ENCODE results near the gene CDH23.

Gene CDH23

DNA sequence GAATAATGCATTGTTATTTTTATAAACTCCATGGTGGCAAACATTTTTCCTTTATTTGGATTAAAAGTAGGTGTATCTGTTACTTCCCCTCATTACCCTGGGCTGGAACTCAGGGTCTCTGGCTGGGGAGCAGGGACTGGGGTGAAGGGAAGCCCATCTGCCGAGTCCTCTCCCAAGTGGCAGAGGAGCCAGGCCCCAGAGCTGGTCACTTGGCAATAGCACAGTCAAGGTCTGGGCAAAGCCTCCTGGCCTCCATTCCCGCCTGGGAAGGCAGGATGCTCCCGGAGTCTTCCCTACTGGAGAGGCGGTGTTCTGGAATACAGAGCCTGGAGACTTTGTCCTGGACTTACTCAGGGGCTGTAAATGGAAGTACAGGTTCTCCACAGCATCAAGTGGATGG, 76.2 kb downstream of the CDH23 start:
- Histone ChIP-seq H2AFZ (ENCODE audit: low read length) (no peak overlapping the region), H3K4me3 (ENCODE audit: low read length, poor library complexity, severe bottlenecking) (no peak overlapping the region), H3F3A (ENCODE audit: low read depth) (no peaks in the 10 kb centered on the region), H3K9me2 (replicated peaks; ENCODE audit: low read depth, low read length) (no peaks in the 10 kb centered on the region), H3K36me3 (ENCODE audit: insufficient read depth, low read length) (no peaks in the 10 kb centered on the region), H3K4me1 (ENCODE audit: insufficient read depth, low read length, poor library complexity, severe bottlenecking) (peaks cover 9% of the 10 kb centered on the region), H3K9me3 (ENCODE audit: insufficient read depth, low read depth, low read length) (no peaks in the 10 kb centered on the region), H3K4me2 (ENCODE audit: low read depth, low read length, poor library complexity, severe bottlenecking) (no peak overlapping the region), H3K27me3 (ENCODE audit: insufficient read depth, low read length, poor library complexity, severe bottlenecking) (no peaks in the 10 kb centered on the region), H4K20me1 (ENCODE audit: insufficient read depth, low read length, poor library complexity, severe bottlenecking) (no peaks in the 10 kb centered on the region), H3K9ac (ENCODE audit: low read depth, low read length, poor library complexity, severe bottlenecking) (no peak overlapping the region), H3K79me2 (ENCODE audit: insufficient read depth, low read length) (no peaks in the 10 kb centered on the region)
- TF ChIP-seq, protein P1, sequence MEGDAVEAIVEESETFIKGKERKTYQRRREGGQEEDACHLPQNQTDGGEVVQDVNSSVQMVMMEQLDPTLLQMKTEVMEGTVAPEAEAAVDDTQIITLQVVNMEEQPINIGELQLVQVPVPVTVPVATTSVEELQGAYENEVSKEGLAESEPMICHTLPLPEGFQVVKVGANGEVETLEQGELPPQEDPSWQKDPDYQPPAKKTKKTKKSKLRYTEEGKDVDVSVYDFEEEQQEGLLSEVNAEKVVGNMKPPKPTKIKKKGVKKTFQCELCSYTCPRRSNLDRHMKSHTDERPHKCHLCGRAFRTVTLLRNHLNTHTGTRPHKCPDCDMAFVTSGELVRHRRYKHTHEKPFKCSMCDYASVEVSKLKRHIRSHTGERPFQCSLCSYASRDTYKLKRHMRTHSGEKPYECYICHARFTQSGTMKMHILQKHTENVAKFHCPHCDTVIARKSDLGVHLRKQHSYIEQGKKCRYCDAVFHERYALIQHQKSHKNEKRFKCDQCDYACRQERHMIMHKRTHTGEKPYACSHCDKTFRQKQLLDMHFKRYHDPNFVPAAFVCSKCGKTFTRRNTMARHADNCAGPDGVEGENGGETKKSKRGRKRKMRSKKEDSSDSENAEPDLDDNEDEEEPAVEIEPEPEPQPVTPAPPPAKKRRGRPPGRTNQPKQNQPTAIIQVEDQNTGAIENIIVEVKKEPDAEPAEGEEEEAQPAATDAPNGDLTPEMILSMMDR (conservative IDR thresholded peaks at IDR 0.05; ENCODE audit: low read length): no peak
- no peak for TF ChIP-seq EZH2phosphoT487 (IDR thresholded peaks at IDR 0.05; ENCODE audit: borderline replicate concordance)

GRCh38 chr10:71473671-71474599, 77.2 kb downstream of the CDH23 start:
- H3K9me2 ChIP-seq (replicated peaks; ENCODE audit: low read depth, low read length): no peaks in the 10 kb centered on the region
- H3K79me2 ChIP-seq (ENCODE audit: insufficient read depth, low read length): no peaks in the 10 kb centered on the region
- H3F3A ChIP-seq (ENCODE audit: low read depth): no peaks in the 10 kb centered on the region
- no peaks in the 10 kb centered on the region for H3K9me3 ChIP-seq (ENCODE audit: insufficient read depth, low read depth, low read length)
- no peak for TF ChIP-seq EZH2phosphoT487 (IDR thresholded peaks at IDR 0.05; ENCODE audit: borderline replicate concordance)
- TF ChIP-seq, protein P1 (conservative IDR thresholded peaks at IDR 0.05; ENCODE audit: low read length): no peak
- no peak overlapping the region for H3K4me2 ChIP-seq (ENCODE audit: low read depth, low read length, poor library complexity, severe bottlenecking)
- H4K20me1 ChIP-seq (ENCODE audit: insufficient read depth, low read length, poor library complexity, severe bottlenecking): no peaks in the 10 kb centered on the region
- H3K4me1 ChIP-seq (ENCODE audit: insufficient read depth, low read length, poor library complexity, severe bottlenecking): peaks cover 9% of the 10 kb centered on the region
- H3K9ac ChIP-seq (ENCODE audit: low read depth, low read length, poor library complexity, severe bottlenecking): no peak overlapping the region
- no peaks in the 10 kb centered on the region for H3K27me3 ChIP-seq (ENCODE audit: insufficient read depth, low read length, poor library complexity, severe bottlenecking)
- no peak overlapping the region for H3K4me3 ChIP-seq (ENCODE audit: low read length, poor library complexity, severe bottlenecking)
- no peaks in the 10 kb centered on the region for H3K36me3 ChIP-seq (ENCODE audit: insufficient read depth, low read length)
- no peak overlapping the region for H2AFZ ChIP-seq (ENCODE audit: low read length)

- H3K9ac ChIP-seq (ENCODE audit: low read depth, low read length, poor library complexity, severe bottlenecking): peak overlapping the region; percentile 8
- TF ChIP-seq EZH2phosphoT487 (IDR thresholded peaks at IDR 0.05; ENCODE audit: borderline replicate concordance): no peak
- TF ChIP-seq, protein P1 (conservative IDR thresholded peaks at IDR 0.05; ENCODE audit: low read length): no peak
- H3K9me3 ChIP-seq (ENCODE audit: insufficient read depth, low read depth, low read length): no peaks in the 10 kb centered on the region
- no peaks in the 10 kb centered on the region for H3K9me2 ChIP-seq (replicated peaks; ENCODE audit: low read depth, low read length)
- H2AFZ ChIP-seq (ENCODE audit: low read length): peak overlapping the region; percentile 67
- H3K4me1 ChIP-seq (ENCODE audit: insufficient read depth, low read length, poor library complexity, severe bottlenecking): peaks cover 9% of the 10 kb centered on the region
- H3K4me3 ChIP-seq (ENCODE audit: low read length, poor library complexity, severe bottlenecking): no peak overlapping the region
- peak overlapping the region; percentile 30 for H3K4me2 ChIP-seq (ENCODE audit: low read depth, low read length, poor library complexity, severe bottlenecking)
- H3K79me2 ChIP-seq (ENCODE audit: insufficient read depth, low read length): no peaks in the 10 kb centered on the region
- no peaks in the 10 kb centered on the region for H3F3A ChIP-seq (ENCODE audit: low read depth)
- no peaks in the 10 kb centered on the region for H3K27me3 ChIP-seq (ENCODE audit: insufficient read depth, low read length, poor library complexity, severe bottlenecking)
- H4K20me1 ChIP-seq (ENCODE audit: insufficient read depth, low read length, poor library complexity, severe bottlenecking): no peaks in the 10 kb centered on the region
- no peaks in the 10 kb centered on the region for H3K36me3 ChIP-seq (ENCODE audit: insufficient read depth, low read length)
Observed at GRCh38 chr10:71474702-71475242, 78.1 kb downstream of the CDH23 start.

All from Loucy (cell line).